IMR-90 (cell line): ENCODE results near the gene CSGALNACT2. TPM values are rescaled to one million over a fixed set of nuclear protein-coding genes. Genes with fewer than 3 reads are reported as not detected.

Experiments
- ATAC-seq: fragments of 200-7000 bp; cut with Tn5 transposase; 2 replicates; pipeline ENCODE4 v1.9.1; 2020; ENCODE audit warnings: low read depth, mild to moderate bottlenecking, moderate library complexity
- BruUV-seq: library from RNA; stranded (reverse); fragments of 400-500 nt; replicated peaks from 2 replicates; lab custom pipeline; 2021; lab: Mats Ljungman, UMichigan
- CTCF ChIA-PET: fragments of 300-600 bp; formaldehyde crosslinking; extraction: SDS; loops from one replicate; lab custom pipeline; 2021; ENCODE audit warnings: antibody characterized with exemption; lab: Yijun Ruan, JAX
- POLR2A ChIA-PET: fragments of 300-600 bp; sonication (Branson Sonifier 250); formaldehyde crosslinking; loops from one replicate; lab custom pipeline; 2022; ENCODE audit warnings: antibody characterized with exemption; ENCODE audit not compliant: unreplicated experiment; lab: Charles Lee
- DNase-seq: peaks from one replicate; pipeline ENCODE4 v3.0.0; 2013
- H2AFZ ChIP-seq: replicated peaks from 2 replicates; pipeline ENCODE3; 2013; ENCODE audit warnings: low read length, mild to moderate bottlenecking; ENCODE audit not compliant: poor library complexity
- H2AK5ac ChIP-seq: 2 replicates; pipeline ENCODE4 v1.6.1; 2013; ENCODE audit warnings: low read depth, low read length, inconsistent platforms
- H2AK9ac ChIP-seq: replicated peaks from 2 replicates; pipeline ENCODE3; 2013; ENCODE audit warnings: mild to moderate bottlenecking, low read depth, low read length, moderate library complexity; ENCODE audit not compliant: poor library complexity
- H2BK120ac ChIP-seq: 2 replicates; pipeline ENCODE4 v1.6.1; 2013; ENCODE audit warnings: low read depth, low read length, inconsistent platforms
- H2BK15ac ChIP-seq: 3 replicates; pipeline ENCODE4 v1.6.1; 2013; ENCODE audit warnings: low read depth, low read length, inconsistent platforms
- H2BK20ac ChIP-seq: 2 replicates; pipeline ENCODE4 v1.6.1; 2013; ENCODE audit warnings: low read depth, mild to moderate bottlenecking, inconsistent platforms, low read length, moderate library complexity
- H2BK5ac ChIP-seq: 2 replicates; pipeline ENCODE4 v1.6.1; 2013; ENCODE audit warnings: mild to moderate bottlenecking, low read depth, low read length, inconsistent platforms; ENCODE audit not compliant: poor library complexity, severe bottlenecking
- H3K14ac ChIP-seq: replicated peaks from 2 replicates; pipeline ENCODE4 v1.6.1; 2013; ENCODE audit warnings: low read depth, low read length, inconsistent platforms
- H3K18ac ChIP-seq: 2 replicates; pipeline ENCODE4 v1.6.1; 2013; ENCODE audit warnings: low read depth, low read length, control low read depth
- H3K23ac ChIP-seq: 2 replicates; pipeline ENCODE4 v1.6.1; 2013; ENCODE audit warnings: low read depth, low read length, inconsistent platforms
- H3K27ac ChIP-seq: 2 replicates; pipeline ENCODE4 v1.5.1; 2013; ENCODE audit warnings: mild to moderate bottlenecking, control low read depth, low read length; ENCODE audit not compliant: insufficient read depth
- H3K27me3 ChIP-seq: 2 replicates; pipeline ENCODE4 v1.6.1; 2013; ENCODE audit warnings: low read length; ENCODE audit not compliant: control insufficient read depth, insufficient read depth
- H3K36me3 ChIP-seq: 2 replicates; pipeline ENCODE4 v1.6.1; 2013; ENCODE audit warnings: low read length, mixed read lengths; ENCODE audit not compliant: control insufficient read depth, insufficient read depth
- H3K4ac ChIP-seq: 2 replicates; pipeline ENCODE4 v1.6.1; 2013; ENCODE audit warnings: low read depth, low read length, inconsistent platforms
- H3K4me1 ChIP-seq: 2 replicates; pipeline ENCODE4 v1.6.1; 2013; ENCODE audit warnings: low read length, mixed read lengths; ENCODE audit not compliant: control insufficient read depth, insufficient read depth
- H3K4me2 ChIP-seq: 2 replicates; pipeline ENCODE4 v1.6.1; 2013; ENCODE audit warnings: low read depth, mild to moderate bottlenecking, control low read depth, low read length, moderate library complexity
- H3K4me3 ChIP-seq: 2 replicates; pipeline ENCODE4 v1.5.1; 2013; ENCODE audit warnings: low read depth, mild to moderate bottlenecking, control low read depth, low read length, moderate library complexity; ENCODE audit not compliant: insufficient read depth
- H3K56ac ChIP-seq: 2 replicates; pipeline ENCODE4 v1.6.1; 2013; ENCODE audit warnings: low read length, inconsistent platforms; ENCODE audit not compliant: insufficient read depth; ENCODE audit errors: extremely low read depth
- H3K79me1 ChIP-seq, 2 experiments: 2 replicates each; pipeline ENCODE4 v1.6.1; 2013; ENCODE audit warnings: low read length in 2 of 2, inconsistent platforms in 1 of 2, low read depth in 1 of 2
- H3K9ac ChIP-seq: 2 replicates; pipeline ENCODE4 v1.6.1; 2013; ENCODE audit warnings: low read depth, low read length, control low read depth
- H3K9me1 ChIP-seq: 2 replicates; pipeline ENCODE4 v1.6.1; 2013; ENCODE audit warnings: low read length, inconsistent platforms; ENCODE audit not compliant: insufficient read depth
- H3K9me3 ChIP-seq: 2 replicates; pipeline ENCODE4 v1.6.1; 2013; ENCODE audit warnings: low read length; ENCODE audit not compliant: control insufficient read depth, insufficient read depth
- H4K20me1 ChIP-seq: 2 replicates; pipeline ENCODE4 v1.6.1; 2013; ENCODE audit warnings: low read length, inconsistent platforms; ENCODE audit not compliant: insufficient read depth
- H4K5ac ChIP-seq: 2 replicates; pipeline ENCODE4 v1.6.1; 2013; ENCODE audit warnings: mild to moderate bottlenecking, low read depth, low read length, control low read depth
- H4K8ac ChIP-seq, 2 experiments: 2 replicates each; pipeline ENCODE4 v1.6.1; 2013; ENCODE audit warnings: low read depth in 2 of 2, low read length in 2 of 2, control low read depth in 1 of 2, inconsistent platforms in 1 of 2
- H4K91ac ChIP-seq: 2 replicates; pipeline ENCODE4 v1.6.1; 2013; ENCODE audit warnings: low read depth, low read length, inconsistent platforms; ENCODE audit not compliant: insufficient read depth
- BHLHE40 ChIP-seq: fragments of 150-350 bp; IDR thresholded peaks from 2 replicates; pipeline ENCODE4 v1.6.1; 2016; ENCODE audit warnings: mild to moderate bottlenecking, low read depth, low read length
- CEBPB ChIP-seq: IDR thresholded peaks from 2 replicates; pipeline ENCODE4 v1.6.1; 2012; ENCODE audit warnings: low read depth, low read length, improper control_type of control experiment
- CHD1 ChIP-seq: IDR thresholded peaks from 2 replicates; pipeline ENCODE4 v1.6.1; 2012; ENCODE audit warnings: low read depth, low read length, improper control_type of control experiment
- FOS ChIP-seq: fragments of 150-350 bp; IDR thresholded peaks from 2 replicates; pipeline ENCODE4 v1.6.1; 2016; ENCODE audit warnings: low read depth, low read length
- MAFK ChIP-seq: IDR thresholded peaks from 2 replicates; pipeline ENCODE4 v1.6.1; 2012; ENCODE audit warnings: low read depth, low read length, improper control_type of control experiment
- MAZ ChIP-seq: IDR thresholded peaks from 2 replicates; pipeline ENCODE4 v1.6.1; 2012; ENCODE audit warnings: low read depth, mild to moderate bottlenecking, low read length, improper control_type of control experiment, moderate library complexity, borderline replicate concordance
- MXI1 ChIP-seq: IDR thresholded peaks from 2 replicates; pipeline ENCODE4 v1.6.1; 2012; ENCODE audit warnings: low read depth, mild to moderate bottlenecking, low read length, moderate library complexity, borderline replicate concordance
- NFE2L2 ChIP-seq: fragments of 150-350 bp; IDR thresholded peaks from 2 replicates; pipeline ENCODE4 v1.6.1; 2016; ENCODE audit warnings: low read depth, mild to moderate bottlenecking, low read length
- POLR2A ChIP-seq: IDR thresholded peaks from 2 replicates; pipeline ENCODE4 v1.6.1; 2012; ENCODE audit warnings: mild to moderate bottlenecking, low read depth, low read length
- RAD21 ChIP-seq: IDR thresholded peaks from 2 replicates; pipeline ENCODE4 v1.6.1; 2012; ENCODE audit warnings: low read length, improper control_type of control experiment
- RCOR1 ChIP-seq: IDR thresholded peaks from 2 replicates; pipeline ENCODE4 v1.6.1; 2012; ENCODE audit warnings: mild to moderate bottlenecking, low read length, improper control_type of control experiment; ENCODE audit not compliant: insufficient replicate concordance
- RFX5 ChIP-seq: IDR thresholded peaks from 2 replicates; pipeline ENCODE4 v1.8.0; 2012; ENCODE audit warnings: low read depth, mild to moderate bottlenecking, low read length, moderate library complexity
- SMC3 ChIP-seq: fragments of 150-350 bp; IDR thresholded peaks from 2 replicates; pipeline ENCODE4 v1.6.1; 2016; ENCODE audit warnings: low read depth, mild to moderate bottlenecking, antibody characterized with exemption, low read length, moderate library complexity
- USF2 ChIP-seq: fragments of 150-350 bp; IDR thresholded peaks from 2 replicates; pipeline ENCODE4 v1.6.1; 2017; ENCODE audit warnings: mild to moderate bottlenecking, antibody characterized with exemption, low read length, low read depth
- WGBS, 2 experiments: methylation state at CpG; one replicate each; pipeline versions ENCODE4 v1.1.5 to v1.1.7; 2013; ENCODE audit warnings: missing lambda C conversion rate in 2 of 2; ENCODE audit not compliant: insufficient read length in 1 of 2; ENCODE audit errors: extremely low coverage in 2 of 2; 5-methylcytosine and 5-hydroxymethylcytosine counted together
- dilution Hi-C: fragments of 300-500 bp; cut with HindIII; formaldehyde crosslinking; loops from one replicate; pipeline ENCODE4 v1.14.3; 2018; ENCODE audit warnings: low sequenced_read_pairs; ENCODE audit not compliant: unreplicated experiment
- in situ Hi-C: fragments of 300-500 bp; cut with MboI; formaldehyde crosslinking; loops from 3 replicates; pipeline ENCODE4 v1.14.3; 2019; ENCODE audit warnings: low sequenced_read_pairs, inconsistent platforms, mixed read lengths
- intact Hi-C: fragments of 100-400 bp; cut with micrococcal nuclease; formaldehyde crosslinking; loops from 2 replicates; pipeline ENCODE4 v1.10.0; 2022
- polyA plus RNA-seq, 3 experiments: library from polyadenylated mRNA; depleted of rRNA; stranded (reverse); fragments of >200 nt; gene quantifications; 2 replicates each; pipeline ENCODE4 v1.2.3, GENCODE V29; 2012; ENCODE audit warnings: low replicate concordance in 1 of 3
- total RNA-seq: library from RNA; depleted of rRNA; stranded (reverse); fragments of >200 nt; gene quantifications from 2 replicates; pipeline ENCODE4 v1.2.3, GENCODE V29; 2012
- TF ChIP-seq, protein P1 (sequence below): conservative IDR thresholded peaks from 2 replicates; pipeline ENCODE4 v1.5.1; 2012; ENCODE audit warnings: mild to moderate bottlenecking, low read depth, low read length, improper control_type of control experiment
- TF ChIP-seq, protein P2 (sequence below): fragments of 150-350 bp; IDR thresholded peaks from 2 replicates; pipeline ENCODE4 v1.6.1; 2016; ENCODE audit warnings: low read depth, mild to moderate bottlenecking, low read length, moderate library complexity, borderline replicate concordance

Gene CSGALNACT2
- total and polyA plus RNA-seq, 2 of the 4 experiments (the other 2 are of a cell fraction), result 6.5 to 13.1 TPM

DNA sequence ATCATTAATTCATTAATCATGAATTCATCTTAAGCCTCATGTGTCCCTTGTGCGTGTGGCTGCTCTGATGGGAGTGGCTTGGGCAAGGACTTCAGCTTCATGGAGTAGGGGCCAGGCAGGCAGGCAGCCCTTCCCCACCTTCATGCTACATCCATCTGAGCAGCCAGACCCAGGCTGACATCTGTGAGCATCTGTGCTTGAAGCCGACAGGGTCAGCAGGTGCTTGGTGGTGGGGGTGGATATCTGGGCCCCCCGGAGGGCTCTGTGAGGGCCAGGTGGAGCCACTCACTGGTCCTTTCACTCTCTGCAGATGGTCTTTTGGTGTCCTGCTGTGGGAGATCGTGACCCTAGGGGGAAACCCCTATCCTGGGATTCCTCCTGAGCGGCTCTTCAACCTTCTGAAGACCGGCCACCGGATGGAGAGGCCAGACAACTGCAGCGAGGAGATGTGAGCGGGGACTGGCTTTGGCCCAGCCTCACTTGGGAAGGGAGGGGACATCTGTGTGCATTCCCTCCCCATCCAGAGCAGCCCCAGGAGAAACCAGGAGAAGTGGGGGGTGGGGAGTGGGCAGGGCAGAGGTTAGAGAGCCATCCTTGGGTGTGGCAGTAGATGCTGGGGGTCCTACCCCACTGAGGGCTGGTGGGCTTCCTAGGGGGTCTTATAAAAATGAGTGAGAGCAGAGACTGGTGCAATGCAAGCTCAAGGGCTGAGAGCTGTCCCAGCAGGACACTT lies 14.7 kb upstream of the CSGALNACT2 start:
- no peak overlapping the region for H2AFZ ChIP-seq
- no peak for DNase-seq
- no peak overlapping the region for H3K14ac ChIP-seq
- BruUV-seq, result no TSS peak
- no peak overlapping the region for H4K8ac ChIP-seq
- H4K91ac ChIP-seq, result no peak overlapping the region
- H3K18ac ChIP-seq, result no peak overlapping the region
- H2BK120ac ChIP-seq, result no peak overlapping the region
- H3K4me3 ChIP-seq, result no peak overlapping the region
- H3K9me1 ChIP-seq, result 0 out of 2 replicates have a peak, but pooled peaks cover 4% of the 10 kb centered on the region
- no peak overlapping the region for H2BK15ac ChIP-seq
- H3K36me3 ChIP-seq, result no peaks in the 10 kb centered on the region
- H3K56ac ChIP-seq, result no peak overlapping the region
- CTCF ChIA-PET, result interaction anchor here (1.4 kb wide), 1 partner anchor 19 kb away, joined by 3 read pairs; no protein-coding TSS in a partner anchor
- no peak overlapping the region for H2AK9ac ChIP-seq
- H3K4ac ChIP-seq, result no peak overlapping the region
- H2BK20ac ChIP-seq, result no peak overlapping the region
- H3K4me2 ChIP-seq, result no peak overlapping the region
- no peak overlapping the region for H2AK5ac ChIP-seq
- H3K27ac ChIP-seq, result no peak overlapping the region
- TF ChIP-seq RFX5 (no peak), SMC3 (no peak), MAFK (no peak), POLR2A (no peak), MAZ (no peak), CHD1 (no peak), CEBPB (no peak), RCOR1 (no peak), NFE2L2 (no peak), FOS (no peak), BHLHE40 (no peak), MXI1 (no peak), USF2 (no peak), RAD21 (no peak)
- TF ChIP-seq, protein P1, sequence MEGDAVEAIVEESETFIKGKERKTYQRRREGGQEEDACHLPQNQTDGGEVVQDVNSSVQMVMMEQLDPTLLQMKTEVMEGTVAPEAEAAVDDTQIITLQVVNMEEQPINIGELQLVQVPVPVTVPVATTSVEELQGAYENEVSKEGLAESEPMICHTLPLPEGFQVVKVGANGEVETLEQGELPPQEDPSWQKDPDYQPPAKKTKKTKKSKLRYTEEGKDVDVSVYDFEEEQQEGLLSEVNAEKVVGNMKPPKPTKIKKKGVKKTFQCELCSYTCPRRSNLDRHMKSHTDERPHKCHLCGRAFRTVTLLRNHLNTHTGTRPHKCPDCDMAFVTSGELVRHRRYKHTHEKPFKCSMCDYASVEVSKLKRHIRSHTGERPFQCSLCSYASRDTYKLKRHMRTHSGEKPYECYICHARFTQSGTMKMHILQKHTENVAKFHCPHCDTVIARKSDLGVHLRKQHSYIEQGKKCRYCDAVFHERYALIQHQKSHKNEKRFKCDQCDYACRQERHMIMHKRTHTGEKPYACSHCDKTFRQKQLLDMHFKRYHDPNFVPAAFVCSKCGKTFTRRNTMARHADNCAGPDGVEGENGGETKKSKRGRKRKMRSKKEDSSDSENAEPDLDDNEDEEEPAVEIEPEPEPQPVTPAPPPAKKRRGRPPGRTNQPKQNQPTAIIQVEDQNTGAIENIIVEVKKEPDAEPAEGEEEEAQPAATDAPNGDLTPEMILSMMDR, result no peak
- TF ChIP-seq, protein P2, sequence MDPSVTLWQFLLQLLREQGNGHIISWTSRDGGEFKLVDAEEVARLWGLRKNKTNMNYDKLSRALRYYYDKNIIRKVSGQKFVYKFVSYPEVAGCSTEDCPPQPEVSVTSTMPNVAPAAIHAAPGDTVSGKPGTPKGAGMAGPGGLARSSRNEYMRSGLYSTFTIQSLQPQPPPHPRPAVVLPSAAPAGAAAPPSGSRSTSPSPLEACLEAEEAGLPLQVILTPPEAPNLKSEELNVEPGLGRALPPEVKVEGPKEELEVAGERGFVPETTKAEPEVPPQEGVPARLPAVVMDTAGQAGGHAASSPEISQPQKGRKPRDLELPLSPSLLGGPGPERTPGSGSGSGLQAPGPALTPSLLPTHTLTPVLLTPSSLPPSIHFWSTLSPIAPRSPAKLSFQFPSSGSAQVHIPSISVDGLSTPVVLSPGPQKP, result no peak
- no peaks in the 10 kb centered on the region for H4K20me1 ChIP-seq
- dilution Hi-C loops (no loop called here), intact Hi-C loops (no loop called here), in situ Hi-C loops (no loop called here)
- no peak for ATAC-seq
- WGBS, 2 experiments, result no CpG with 5 or more reads among the region's 9 CpGs
- no peak overlapping the region for H2BK5ac ChIP-seq
- H3K79me1 ChIP-seq, result no peaks in the 10 kb centered on the region
- H3K27me3 ChIP-seq, result peaks cover 23% of the 10 kb centered on the region
- H3K9ac ChIP-seq, result no peak overlapping the region
- H4K5ac ChIP-seq, result no peak overlapping the region
- no peak overlapping the region for H3K23ac ChIP-seq
- peaks cover 3% of the 10 kb centered on the region for H3K4me1 ChIP-seq
- POLR2A ChIA-PET, result no interaction called here
- no peaks in the 10 kb centered on the region for H3K9me3 ChIP-seq
